HCT116 (cell line): Measurements from ENCODE around the gene DEFB124. TPM values are rescaled to one million over a fixed set of nuclear protein-coding genes. Genes with fewer than 3 reads are reported as not detected.
"Not testable (repeated sequence)": the region's sequence is repeated elsewhere in the genome, so short reads cannot be mapped to it uniquely, and the experiment has no call there.

Source experiments
- ATAC-seq: fragments of 200-7000 bp; cut with Tn5 transposase; 2 replicates; pipeline ENCODE4 v1.9.1; 2020; ENCODE audit warnings: mild to moderate bottlenecking, moderate library complexity
- BruUV-seq: library from RNA; stranded (reverse); fragments of 400-500 nt; replicated peaks from 2 replicates; lab custom pipeline; 2021; lab: Mats Ljungman, UMichigan
- CTCF ChIA-PET: fragments of 300-600 bp; sonication (Branson Sonifier 250); formaldehyde crosslinking; loops from one replicate; lab custom pipeline; 2021; ENCODE audit warnings: antibody characterized with exemption; lab: Charles Lee
- POLR2A ChIA-PET: fragments of 300-600, 350-600 bp; sonication (Branson Sonifier 250); formaldehyde crosslinking; loops from one replicate; lab custom pipeline; 2021; ENCODE audit warnings: antibody characterized with exemption; lab: Charles Lee
- RAD21 ChIA-PET, 2 experiments: fragments of 300-600 bp; sonication (Branson Sonifier 250); formaldehyde crosslinking; loops; one replicate each; lab custom pipeline; 2023; ENCODE audit warnings: low total read pairs in 2 of 2; ENCODE audit not compliant: uncharacterized antibody in 2 of 2, unreplicated experiment in 2 of 2, low non-redundant PET in 1 of 2; lab: Charles Lee
- DNase-seq: peaks from one replicate; pipeline ENCODE4 v3.0.0-alpha.2; 2010; ENCODE audit warnings: low read depth, low spot score
- H2AFZ ChIP-seq: fragments of 200-600 bp; shearing (Covaris generic), sonication (generic); 2 replicates; pipeline ENCODE4 v1.6.1; 2017; ENCODE audit warnings: low read depth, mixed run types, mixed read lengths, antibody characterized with exemption, low read length; ENCODE audit not compliant: poor library complexity, severe bottlenecking
- H3K27ac ChIP-seq: 2 replicates; pipeline ENCODE4 v1.5.1; 2012; ENCODE audit warnings: low read depth, low read length
- H3K27me3 ChIP-seq: fragments of 200-600 bp; sonication (generic); 2 replicates; pipeline ENCODE4 v1.6.1; 2016; ENCODE audit warnings: mixed run types, low read length, mixed read lengths; ENCODE audit not compliant: insufficient read depth
- H3K36me3 ChIP-seq, 2 experiments: fragments of 200-500 bp in 1 of 2; fragments of 200-600 bp in 1 of 2; sonication (Bioruptor generic) in 1 of 2; sonication (generic) in 1 of 2; 2 replicates each; pipeline versions ENCODE4 v1.5.1 to v1.6.1; 2014 to 2016; ENCODE audit warnings: low read length in 2 of 2, inconsistent platforms in 1 of 2, mixed read lengths in 1 of 2, mixed run types in 1 of 2; ENCODE audit not compliant: insufficient read depth in 2 of 2, control insufficient read depth in 1 of 2
- H3K4me1 ChIP-seq, 2 experiments: fragments of 200-600 bp in 1 of 2; sonication (generic) in 1 of 2; 2 replicates each; pipeline versions ENCODE4 v1.5.1 to v1.6.1; 2012 to 2017; ENCODE audit warnings: low read length in 2 of 2, inconsistent platforms in 1 of 2, mild to moderate bottlenecking in 1 of 2, mixed read lengths in 1 of 2, mixed run types in 1 of 2, moderate library complexity in 1 of 2; ENCODE audit not compliant: insufficient read depth in 2 of 2, control insufficient read depth in 1 of 2
- H3K4me2 ChIP-seq: fragments of 200-600 bp; sonication (generic); 2 replicates; pipeline ENCODE4 v1.6.1; 2017; ENCODE audit warnings: mixed run types, low read length, mixed read lengths
- H3K4me3 ChIP-seq, 2 experiments: fragments of 200-600 bp in 1 of 2; sonication (generic) in 1 of 2; replicated peaks in 1 of 2; 2 replicates each; pipeline ENCODE4 v1.5.1; 2011 to 2016; ENCODE audit warnings: low read length in 2 of 2, control low read depth in 1 of 2, low read depth in 1 of 2, mild to moderate bottlenecking in 1 of 2, mixed read lengths in 1 of 2, mixed run types in 1 of 2
- H3K79me2 ChIP-seq: fragments of 200-600 bp; sonication (generic); 2 replicates; pipeline ENCODE4 v1.6.1; 2017; ENCODE audit warnings: mild to moderate bottlenecking, mixed run types, low read length, moderate library complexity, mixed read lengths; ENCODE audit not compliant: insufficient read depth
- H3K9ac ChIP-seq: fragments of 200-600 bp; sonication (generic); 2 replicates; pipeline ENCODE4 v1.6.1; 2016; ENCODE audit warnings: low read length, mixed read lengths
- H3K9me2 ChIP-seq: fragments of 200-600 bp; sonication (generic), shearing (Covaris generic); 2 replicates; pipeline ENCODE4 v1.6.1; 2017; ENCODE audit warnings: mixed run types, mild to moderate bottlenecking, moderate library complexity; ENCODE audit not compliant: insufficient read depth
- H3K9me3 ChIP-seq, 2 experiments: fragments of 200-500 bp in 1 of 2; fragments of 200-600 bp in 1 of 2; sonication (Bioruptor generic) in 1 of 2; sonication (generic) in 1 of 2; 2 replicates each; pipeline ENCODE4 v1.6.1; 2014 to 2017; ENCODE audit warnings: low read length in 2 of 2, mixed read lengths in 2 of 2, inconsistent platforms in 1 of 2, low read depth in 1 of 2, mild to moderate bottlenecking in 1 of 2, mixed run types in 1 of 2, moderate library complexity in 1 of 2; ENCODE audit not compliant: control insufficient read depth in 1 of 2, insufficient read depth in 1 of 2
- H4K20me1 ChIP-seq: fragments of 200-600 bp; sonication (generic), shearing (Covaris generic); 2 replicates; pipeline ENCODE4 v1.6.1; 2017; ENCODE audit warnings: mixed run types, mild to moderate bottlenecking, moderate library complexity; ENCODE audit not compliant: insufficient read depth
- CBX3 ChIP-seq: IDR thresholded peaks from 2 replicates; pipeline ENCODE4 v1.6.1; 2012; ENCODE audit warnings: low read depth
- ELF1 ChIP-seq: IDR thresholded peaks from 2 replicates; pipeline ENCODE4 v1.6.1; 2012; ENCODE audit warnings: low read depth, borderline replicate concordance
- EZH2 ChIP-seq: fragments of 200-600 bp; sonication (generic); IDR thresholded peaks from 2 replicates; pipeline ENCODE4 v1.6.1; 2017; ENCODE audit warnings: antibody characterized with exemption, mixed run types
- EZH2phosphoT487 ChIP-seq: fragments of 200-600 bp; IDR thresholded peaks from 2 replicates; pipeline ENCODE4 v1.6.1; 2018; ENCODE audit warnings: antibody characterized with exemption, borderline replicate concordance
- intact Hi-C: fragments of 100-400 bp; cut with micrococcal nuclease; formaldehyde crosslinking; loops from 2 replicates; pipeline ENCODE4 v1.10.0; 2022
- total RNA-seq: library from RNA; stranded (reverse); gene quantifications from one replicate; pipeline ENCODE4 v1.2.1, GENCODE V29; 2021; ENCODE audit not compliant: unreplicated experiment

DEFB124 gene
- total RNA-seq, 1 experiment from 2014 or later = not detected

DNA sequence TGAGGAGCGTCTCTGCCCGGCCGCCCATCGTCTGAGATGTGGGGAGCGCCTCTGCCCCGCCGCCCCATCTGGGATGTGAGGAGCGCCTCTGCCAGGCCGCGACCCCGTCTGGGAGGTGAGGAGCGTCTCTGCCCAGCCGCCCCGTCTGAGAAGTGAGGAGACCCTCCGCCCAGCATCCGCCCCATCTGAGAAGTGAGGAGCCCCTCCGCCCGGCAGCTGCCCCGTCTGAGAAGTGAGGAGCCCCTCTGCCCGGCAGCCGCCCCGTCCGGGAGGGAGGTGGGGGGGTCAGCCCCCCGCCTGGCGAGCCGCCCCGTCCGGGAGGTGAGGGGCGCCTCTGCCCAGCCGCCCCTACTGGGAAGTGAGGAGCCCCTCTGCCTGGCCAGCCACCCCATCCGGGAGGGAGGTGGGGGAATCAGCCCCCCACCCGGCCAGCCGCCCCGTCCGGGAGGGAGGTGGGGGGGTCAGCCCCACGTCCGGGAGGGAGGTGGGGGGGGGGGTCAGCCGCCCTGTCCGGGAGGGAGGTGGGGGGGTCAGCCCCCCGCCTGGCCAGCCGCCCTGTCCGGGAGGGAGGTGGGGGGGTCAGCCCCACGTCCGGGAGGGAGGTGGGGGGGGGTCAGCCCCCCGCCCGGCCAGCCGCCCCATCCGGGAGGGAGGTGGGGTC is 47.9 kb downstream of the DEFB124 start:
- not testable (repeated sequence) for H3K9me3 ChIP-seq

GRCh38 chr20:31425797-31426196 is 49.1 kb downstream of the DEFB124 start:
- Histone ChIP-seq H3K36me3 (no peaks in the 10 kb centered on the region), H3K9ac (no peak overlapping the region), H3K4me1 (no peaks in the 10 kb centered on the region), H3K79me2 (no peaks in the 10 kb centered on the region), H2AFZ (no peak overlapping the region), H3K27ac (no peak overlapping the region), H3K27me3 (peaks cover 23% of the 10 kb centered on the region; the same call in 1 of the 2 replicates), H3K9me3 (no peaks in the 10 kb centered on the region), H3K4me3 (no peak overlapping the region), H3K9me2 (no peaks in the 10 kb centered on the region), H3K4me2 (no peak overlapping the region), H4K20me1 (no peaks in the 10 kb centered on the region)
- TF ChIP-seq ELF1 (no peak), EZH2phosphoT487 (no peak), EZH2 (no peak), CBX3 (no peak)
- RAD21 ChIA-PET = no interaction called here
- BruUV-seq = no TSS peak
- ATAC-seq = no peak
- CTCF ChIA-PET = no interaction called here
- DNase-seq = no peak
- POLR2A ChIA-PET = no interaction called here
- intact Hi-C loops = no loop called here

More for the DNA sequence above, 47.9 kb downstream of the DEFB124 start:
- H3K79me2 ChIP-seq, H3K4me1 ChIP-seq, RAD21 ChIA-PET, H3K9me2 ChIP-seq, CTCF ChIA-PET, H3K9ac ChIP-seq, DNase-seq, H3K4me3 ChIP-seq, H3K36me3 ChIP-seq, POLR2A ChIA-PET, H2AFZ ChIP-seq, H3K27ac ChIP-seq, H3K4me2 ChIP-seq, H4K20me1 ChIP-seq, intact Hi-C loops, ATAC-seq, BruUV-seq: not testable (repeated sequence)
- peaks cover 18% of the 10 kb centered on the region; the same call in 1 of the 2 replicates for H3K27me3 ChIP-seq
